Testis (tissue), 2 donors: ENCODE measurements around the gene ISYNA1.

Source experiments
- POLR2A ChIP-seq: fragments of 450-650 bp; IDR thresholded peaks from one replicate; pipeline ENCODE4 v1.6.1; 2017; ENCODE audit warnings: antibody characterized with exemption, mild to moderate bottlenecking, moderate library complexity
- TF ChIP-seq, protein P1 (sequence below), 3 experiments: fragments of 450-650 bp in 2 of 3; fragments of 200-600 bp in 1 of 3; sonication (generic) in 1 of 3; IDR thresholded peaks; one replicate each; pipeline ENCODE4 v1.5.1; 2016 to 2019; ENCODE audit warnings: antibody characterized with exemption in 3 of 3, mild to moderate bottlenecking in 2 of 3, moderate library complexity in 1 of 3

DNA sequence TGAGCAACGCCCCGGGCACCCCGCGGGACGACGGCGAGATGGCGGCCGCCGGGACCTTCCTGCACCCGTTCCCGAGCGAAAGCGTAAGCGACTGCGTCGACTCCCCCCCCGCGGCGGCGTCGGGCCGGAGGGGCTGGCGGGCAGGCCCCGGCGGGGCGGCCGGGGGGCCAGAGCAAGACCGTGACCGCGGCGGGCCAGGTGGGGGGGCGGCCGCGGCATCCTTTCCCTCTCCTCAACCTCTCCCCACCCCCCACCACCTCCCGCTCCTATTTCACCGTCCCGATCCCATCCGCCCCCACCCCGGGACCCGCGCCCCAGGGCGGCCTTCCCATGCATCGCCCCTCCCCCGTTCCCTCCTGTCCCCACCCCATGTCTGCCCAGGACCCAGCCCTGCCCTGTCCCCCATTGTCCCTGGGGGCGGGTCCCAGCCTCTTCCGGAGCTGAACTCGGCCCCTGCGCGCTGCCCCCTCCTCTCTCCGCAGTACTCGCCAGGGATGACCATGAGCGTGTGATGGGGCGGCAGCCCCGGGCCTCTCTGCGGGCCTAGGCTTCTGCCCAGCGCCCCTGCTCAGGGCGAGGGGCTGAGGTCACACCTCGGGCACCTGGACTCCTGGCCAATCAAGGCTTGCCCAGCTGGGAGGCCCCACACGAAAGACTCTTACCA, 4.1 kb downstream of the ISYNA1 start:
- TF ChIP-seq, protein P1, sequence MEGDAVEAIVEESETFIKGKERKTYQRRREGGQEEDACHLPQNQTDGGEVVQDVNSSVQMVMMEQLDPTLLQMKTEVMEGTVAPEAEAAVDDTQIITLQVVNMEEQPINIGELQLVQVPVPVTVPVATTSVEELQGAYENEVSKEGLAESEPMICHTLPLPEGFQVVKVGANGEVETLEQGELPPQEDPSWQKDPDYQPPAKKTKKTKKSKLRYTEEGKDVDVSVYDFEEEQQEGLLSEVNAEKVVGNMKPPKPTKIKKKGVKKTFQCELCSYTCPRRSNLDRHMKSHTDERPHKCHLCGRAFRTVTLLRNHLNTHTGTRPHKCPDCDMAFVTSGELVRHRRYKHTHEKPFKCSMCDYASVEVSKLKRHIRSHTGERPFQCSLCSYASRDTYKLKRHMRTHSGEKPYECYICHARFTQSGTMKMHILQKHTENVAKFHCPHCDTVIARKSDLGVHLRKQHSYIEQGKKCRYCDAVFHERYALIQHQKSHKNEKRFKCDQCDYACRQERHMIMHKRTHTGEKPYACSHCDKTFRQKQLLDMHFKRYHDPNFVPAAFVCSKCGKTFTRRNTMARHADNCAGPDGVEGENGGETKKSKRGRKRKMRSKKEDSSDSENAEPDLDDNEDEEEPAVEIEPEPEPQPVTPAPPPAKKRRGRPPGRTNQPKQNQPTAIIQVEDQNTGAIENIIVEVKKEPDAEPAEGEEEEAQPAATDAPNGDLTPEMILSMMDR (IDR thresholded peaks at IDR 0.05): no peak
- TF ChIP-seq POLR2A: no peak
